Activated naive CD4-positive, alpha-beta T cell treated with anti-CD3 and anti-CD28 coated beads, Interleukin-2, amount 10 ng/mL, durations not matched to agents 7 days and 5 days (primary cell): ENCODE results near the gene ATP6V0D1.
"Not testable (repeated sequence)": the region's sequence is repeated elsewhere in the genome, so short reads cannot be mapped to it uniquely, and the experiment has no call there.

ENCODE experiments used
- CTCF ChIA-PET: fragments of 350-600 bp; sonication (Branson Sonifier 250); formaldehyde crosslinking; loops from one replicate; lab custom pipeline; 2021; ENCODE audit warnings: antibody characterized with exemption; lab: Charles Lee
- DNase-seq: peaks from one replicate; pipeline ENCODE4 v3.0.0-alpha.2; 2020
- H3K27ac Mint-ChIP-seq: one replicate; pipeline ENCODE4 v1.8.0; 2021; ENCODE audit warnings: mild to moderate bottlenecking, moderate library complexity, mixed read lengths
- H3K27me3 Mint-ChIP-seq: one replicate; pipeline ENCODE4 v1.8.0; 2021; ENCODE audit warnings: mild to moderate bottlenecking, mixed read lengths
- H3K36me3 Mint-ChIP-seq: one replicate; pipeline ENCODE4 v1.8.0; 2021; ENCODE audit warnings: mixed read lengths
- H3K4me1 Mint-ChIP-seq: one replicate; pipeline ENCODE4 v1.8.0; 2021; ENCODE audit warnings: mixed read lengths
- H3K4me3 Mint-ChIP-seq: one replicate; pipeline ENCODE4 v1.8.0; 2021; ENCODE audit warnings: mild to moderate bottlenecking, moderate library complexity, mixed read lengths
- H3K9me3 Mint-ChIP-seq: one replicate; pipeline ENCODE4 v1.8.0; 2021; ENCODE audit warnings: mixed read lengths

ATP6V0D1 gene

GRCh38 chr16:67517661-67518423, 36.9 kb upstream of the ATP6V0D1 start:
- CTCF ChIA-PET, result interaction anchor here (7.2 to 7.3 kb wide), 2 partner anchors 26 to 36 kb away, joined by 74 to 167 read pairs; partner anchors contain the start of genes AGRP and ATP6V0D1
- peaks cover 63% of the 10 kb centered on the region for H3K4me1 Mint-ChIP-seq
- no peaks in the 10 kb centered on the region for H3K36me3 Mint-ChIP-seq
- H3K4me3 Mint-ChIP-seq, result no peak overlapping the region
- H3K27ac Mint-ChIP-seq, result no peak overlapping the region
- DNase-seq, result no peak
- no peaks in the 10 kb centered on the region for H3K9me3 Mint-ChIP-seq
- peaks cover 41% of the 10 kb centered on the region for H3K27me3 Mint-ChIP-seq

- H3K4me1 Mint-ChIP-seq, result peaks cover 58% of the 10 kb centered on the region
Observed at GRCh38 chr16:67517155-67517445, 36.1 kb upstream of the ATP6V0D1 start.

GRCh38 chr16:67516296-67517154, 35.6 kb upstream of the ATP6V0D1 start:
- H3K4me1 Mint-ChIP-seq, result peaks cover 54% of the 10 kb centered on the region
- H3K4me3 Mint-ChIP-seq, result no peak overlapping the region
- CTCF ChIA-PET, result interaction anchor here (1.0 to 7.3 kb wide), 6 partner anchors 24 to 156 kb away, joined by 3 to 167 read pairs (median 4); partner anchors contain the start of genes AGRP and ATP6V0D1
- DNase-seq, result no peak
- H3K27me3 Mint-ChIP-seq, result peaks cover 34% of the 10 kb centered on the region
- H3K27ac Mint-ChIP-seq, result no peak overlapping the region
- no peaks in the 10 kb centered on the region for H3K36me3 Mint-ChIP-seq
- no peaks in the 10 kb centered on the region for H3K9me3 Mint-ChIP-seq

More at GRCh38 chr16:67517155-67517445, 36.1 kb upstream of the ATP6V0D1 start:
- Mint-ChIP-seq H3K27me3 (peaks cover 37% of the 10 kb centered on the region), H3K4me3 (no peak overlapping the region), H3K9me3 (no peaks in the 10 kb centered on the region), H3K27ac (peak overlapping the region; percentile 49), H3K36me3 (no peaks in the 10 kb centered on the region)
- CTCF ChIA-PET, result interaction anchor here (7.2 to 7.3 kb wide), 2 partner anchors 25 to 35 kb away, joined by 74 to 167 read pairs; partner anchors contain the start of genes AGRP and ATP6V0D1
- DNase-seq, result no peak

GRCh38 chr16:67514382-67514828, 33.4 kb upstream of the ATP6V0D1 start:
- CTCF ChIA-PET, result interaction anchor here (0.6 to 7.3 kb wide), 20 partner anchors 10 to 254 kb away, joined by 3 to 167 read pairs (median 4); partner anchors contain the start of genes AGRP and ATP6V0D1
- H3K27me3 Mint-ChIP-seq, result peaks cover 16% of the 10 kb centered on the region
- H3K9me3 Mint-ChIP-seq, result no peaks in the 10 kb centered on the region
- H3K27ac Mint-ChIP-seq, result peak overlapping the region; percentile 84
- H3K36me3 Mint-ChIP-seq, result no peaks in the 10 kb centered on the region
- H3K4me1 Mint-ChIP-seq, result peaks cover 38% of the 10 kb centered on the region
- no peak overlapping the region for H3K4me3 Mint-ChIP-seq
- DNase-seq, result peak; percentile 90

- not testable (repeated sequence) for H3K36me3 Mint-ChIP-seq, DNase-seq, H3K9me3 Mint-ChIP-seq, H3K27ac Mint-ChIP-seq, H3K4me3 Mint-ChIP-seq
- CTCF ChIA-PET, result interaction anchor here (0.6 to 7.3 kb wide), 20 partner anchors 9 to 253 kb away, joined by 3 to 167 read pairs (median 4); partner anchors contain the start of genes AGRP and ATP6V0D1
- H3K4me1 Mint-ChIP-seq, result peaks cover 37% of the 10 kb centered on the region
- H3K27me3 Mint-ChIP-seq, result peaks cover 10% of the 10 kb centered on the region
Observed at GRCh38 chr16:67513892-67514291, 32.9 kb upstream of the ATP6V0D1 start.

GRCh38 chr16:67509016-67509415, 28.1 kb upstream of the ATP6V0D1 start:
- H3K36me3 Mint-ChIP-seq, result peaks cover 20% of the 10 kb centered on the region
- H3K4me3 Mint-ChIP-seq, result no peak overlapping the region
- CTCF ChIA-PET, result interaction anchor here (0.8 to 1.8 kb wide), 3 partner anchors 15 to 46 kb away, joined by 4 to 9 read pairs (median 4); partner anchors contain the start of gene ATP6V0D1

GRCh38 chr16:67506468-67506867, 25.5 kb upstream of the ATP6V0D1 start:
- CTCF ChIA-PET, result interaction anchor here (0.6 to 1.4 kb wide), 3 partner anchors 12 to 43 kb away, joined by 3 to 4 read pairs (median 3); partner anchors contain the start of gene ATP6V0D1
- H3K27me3 Mint-ChIP-seq, result no peaks in the 10 kb centered on the region
- H3K9me3 Mint-ChIP-seq, result peaks cover 4% of the 10 kb centered on the region
- DNase-seq, result no peak
- no peak overlapping the region for H3K4me3 Mint-ChIP-seq
- H3K4me1 Mint-ChIP-seq, result peaks cover 57% of the 10 kb centered on the region
- peak overlapping the region; percentile 79 for H3K27ac Mint-ChIP-seq
- peaks cover 32% of the 10 kb centered on the region for H3K36me3 Mint-ChIP-seq

More at GRCh38 chr16:67509016-67509415, 28.1 kb upstream of the ATP6V0D1 start:
- Mint-ChIP-seq H3K4me1 (peaks cover 42% of the 10 kb centered on the region), H3K27me3 (no peaks in the 10 kb centered on the region), H3K9me3 (peaks cover 4% of the 10 kb centered on the region), H3K27ac (no peak overlapping the region)
- no peak for DNase-seq

- H3K4me3 Mint-ChIP-seq, result peak overlapping the region; percentile 31
- H3K27ac Mint-ChIP-seq, result peak overlapping the region; percentile 97
- H3K9me3 Mint-ChIP-seq, result peaks cover 4% of the 10 kb centered on the region
- CTCF ChIA-PET, result interaction anchor here (0.9 to 2.1 kb wide), 4 partner anchors 8 to 17 kb away, joined by 4 to 18 read pairs (median 6); no protein-coding TSS in a partner anchor
- no peaks in the 10 kb centered on the region for H3K27me3 Mint-ChIP-seq
- peak; percentile 83 for DNase-seq
- peaks cover 39% of the 10 kb centered on the region for H3K36me3 Mint-ChIP-seq
- peaks cover 59% of the 10 kb centered on the region for H3K4me1 Mint-ChIP-seq
Observed at GRCh38 chr16:67504031-67505021, 23.4 kb upstream of the ATP6V0D1 start.

GRCh38 chr16:67499106-67499505, 18.1 kb upstream of the ATP6V0D1 start:
- Mint-ChIP-seq H3K4me3 (no peak overlapping the region), H3K27ac (peak overlapping the region; percentile 65), H3K4me1 (peaks cover 35% of the 10 kb centered on the region), H3K36me3 (peaks cover 29% of the 10 kb centered on the region), H3K9me3 (no peaks in the 10 kb centered on the region), H3K27me3 (no peaks in the 10 kb centered on the region)
- CTCF ChIA-PET, result interaction anchor here (1.1 to 2.8 kb wide), 2 partner anchors 15 to 23 kb away, joined by 4 to 27 read pairs; no protein-coding TSS in a partner anchor
- DNase-seq, result no peak

GRCh38 chr16:67490335-67491096, 9.6 kb upstream of the ATP6V0D1 start:
- Mint-ChIP-seq H3K4me3 (no peak overlapping the region), H3K9me3 (no peaks in the 10 kb centered on the region), H3K4me1 (peaks cover 15% of the 10 kb centered on the region), H3K36me3 (peaks cover 11% of the 10 kb centered on the region), H3K27ac (no peak overlapping the region), H3K27me3 (no peaks in the 10 kb centered on the region)
- DNase-seq, result no peak
- CTCF ChIA-PET, result interaction anchor here (0.8 to 11.8 kb wide), 4 partner anchors 9 to 95 kb away, joined by 4 to 167 read pairs (median 32); partner anchors contain the start of genes AGRP and ATP6V0D1

GRCh38 chr16:67489401-67490083, 8.6 kb upstream of the ATP6V0D1 start:
- Mint-ChIP-seq H3K36me3 (peaks cover 12% of the 10 kb centered on the region), H3K4me1 (peaks cover 13% of the 10 kb centered on the region), H3K27me3 (no peaks in the 10 kb centered on the region), H3K9me3 (no peaks in the 10 kb centered on the region), H3K27ac (peak overlapping the region; percentile 33), H3K4me3 (no peak overlapping the region)
- CTCF ChIA-PET, result interaction anchor here (1.1 to 11.8 kb wide), 6 partner anchors 8 to 178 kb away, joined by 3 to 167 read pairs (median 5); partner anchors contain the start of genes AGRP and ATP6V0D1
- no peak for DNase-seq
